ENCODE data around the gene DPF3. TPM values are rescaled to one million over a fixed set of nuclear protein-coding genes. Genes with fewer than 3 reads are reported as not detected.

DPF3 gene
- total RNA-seq, 2 donors from 2014 or later, result 11.0 TPM; not detected in 1

DNA sequence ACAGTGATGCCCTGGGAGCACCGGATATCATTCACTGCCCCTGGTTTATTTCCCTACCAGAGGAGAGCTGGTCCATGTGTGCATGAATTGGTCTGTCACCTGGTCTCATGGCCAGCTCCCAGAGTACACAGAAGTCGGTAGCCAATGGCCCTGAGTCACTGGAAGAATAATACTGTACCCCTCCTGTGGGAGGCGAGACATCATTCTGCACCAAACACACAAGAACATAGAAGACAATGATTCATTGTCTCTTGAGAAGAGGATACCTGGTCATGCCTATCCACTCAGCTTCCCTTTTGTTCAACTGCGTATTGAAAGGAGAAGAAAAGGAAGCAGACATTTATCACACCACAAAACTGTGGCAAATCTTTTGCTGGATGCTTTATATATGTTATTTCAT, 216.2 kb downstream of the DPF3 start:
- 63% methylated on average over 4 of the region's 4 CpGs for WGBS
- Histone ChIP-seq H3K4me1 (replicated peaks) (no peaks in the 10 kb centered on the region), H3K4me3 (no peak overlapping the region), H3K27me3 (replicated peaks; ENCODE audit: insufficient read depth) (no peaks in the 10 kb centered on the region), H3K9me3 (no peaks in the 10 kb centered on the region), H3K27ac (no peak overlapping the region), H3K36me3 (no peaks in the 10 kb centered on the region)
- DNase-seq (ENCODE audit: low spot score), result no peak
- intact Hi-C loops (cut with DNase I), result no loop called here
- TF ChIP-seq CTCF (IDR thresholded peaks at IDR 0.05) (no peak), POLR2A (IDR thresholded peaks at IDR 0.05) (no peak), POLR2AphosphoS5 (IDR thresholded peaks at IDR 0.05) (no peak)

DNA sequence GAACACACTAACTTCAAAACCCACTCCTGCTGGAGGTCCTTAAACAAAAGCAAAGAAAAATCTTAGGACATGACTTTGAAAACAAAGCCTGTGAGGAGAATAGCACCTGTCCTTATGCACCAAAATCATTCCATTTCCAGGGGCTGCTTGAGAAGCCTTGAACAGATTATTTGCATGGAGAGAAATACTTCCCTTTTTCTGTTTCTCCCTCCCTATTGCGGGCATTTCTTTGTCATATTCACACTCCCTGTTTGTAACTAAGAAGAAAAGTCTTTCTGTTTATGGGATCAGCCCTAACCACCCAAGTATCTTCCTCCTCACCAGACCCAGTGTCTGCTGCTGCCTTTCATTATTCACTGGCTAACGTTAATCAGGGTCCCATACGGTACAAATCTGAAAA, 218.8 kb downstream of the DPF3 start:
- Histone ChIP-seq H3K27me3 (replicated peaks; ENCODE audit: insufficient read depth) (no peaks in the 10 kb centered on the region), H3K4me1 (replicated peaks) (no peaks in the 10 kb centered on the region), H3K9me3 (no peaks in the 10 kb centered on the region), H3K27ac (no peak overlapping the region), H3K4me3 (no peak overlapping the region), H3K36me3 (no peaks in the 10 kb centered on the region)
- 61% methylated on average over 3 of the region's 3 CpGs for WGBS
- intact Hi-C loops (cut with DNase I), result no loop called here
- no peak for DNase-seq (ENCODE audit: low spot score)
- TF ChIP-seq POLR2AphosphoS5 (IDR thresholded peaks at IDR 0.05) (no peak), POLR2A (IDR thresholded peaks at IDR 0.05) (no peak), CTCF (IDR thresholded peaks at IDR 0.05) (no peak)

DNA sequence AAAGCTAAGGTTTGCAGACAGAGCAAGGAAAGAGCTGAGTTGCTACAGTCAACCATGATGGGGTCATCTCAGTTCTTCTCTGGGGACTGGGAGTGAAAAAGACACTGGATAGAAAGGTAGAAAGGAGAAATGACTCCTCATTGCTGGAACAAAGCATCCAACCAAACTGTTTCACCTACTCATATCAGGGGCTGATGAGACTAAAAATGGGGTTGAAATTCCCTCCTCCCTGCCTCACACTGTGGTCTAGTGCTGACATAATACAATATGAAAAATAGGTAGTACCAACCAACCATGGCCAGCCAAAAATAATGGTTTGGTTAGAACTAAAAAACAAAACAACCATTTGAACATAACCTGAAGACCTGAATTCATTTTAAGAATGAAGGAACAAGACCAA, 220.7 kb downstream of the DPF3 start:
- no peak for TF ChIP-seq POLR2AphosphoS5 (IDR thresholded peaks at IDR 0.05)
- TF ChIP-seq CTCF (IDR thresholded peaks at IDR 0.05), result no peak
- no peak for TF ChIP-seq POLR2A (IDR thresholded peaks at IDR 0.05)
- Histone ChIP-seq H3K27me3 (replicated peaks; ENCODE audit: insufficient read depth) (no peaks in the 10 kb centered on the region), H3K9me3 (no peaks in the 10 kb centered on the region), H3K27ac (no peak overlapping the region), H3K36me3 (no peaks in the 10 kb centered on the region), H3K4me3 (no peak overlapping the region), H3K4me1 (replicated peaks) (no peaks in the 10 kb centered on the region)
- intact Hi-C loops (cut with DNase I), result no loop called here
- no peak for DNase-seq (ENCODE audit: low spot score)

- Histone ChIP-seq H3K27me3 (replicated peaks; ENCODE audit: insufficient read depth) (no peaks in the 10 kb centered on the region), H3K36me3 (no peaks in the 10 kb centered on the region), H3K4me1 (replicated peaks) (no peaks in the 10 kb centered on the region), H3K9me3 (no peaks in the 10 kb centered on the region), H3K27ac (no peak overlapping the region), H3K4me3 (no peak overlapping the region)
- no peak for DNase-seq (ENCODE audit: low spot score)
- 17% methylated on average over 1 of the region's 1 CpG for WGBS
- TF ChIP-seq POLR2AphosphoS5 (IDR thresholded peaks at IDR 0.05), result no peak
- no peak for TF ChIP-seq CTCF (IDR thresholded peaks at IDR 0.05)
- TF ChIP-seq POLR2A (IDR thresholded peaks at IDR 0.05), result no peak
- intact Hi-C loops (cut with DNase I), result no loop called here
Observed at GRCh38 chr14:72666610-72667009, 227.3 kb downstream of the DPF3 start.

DNA sequence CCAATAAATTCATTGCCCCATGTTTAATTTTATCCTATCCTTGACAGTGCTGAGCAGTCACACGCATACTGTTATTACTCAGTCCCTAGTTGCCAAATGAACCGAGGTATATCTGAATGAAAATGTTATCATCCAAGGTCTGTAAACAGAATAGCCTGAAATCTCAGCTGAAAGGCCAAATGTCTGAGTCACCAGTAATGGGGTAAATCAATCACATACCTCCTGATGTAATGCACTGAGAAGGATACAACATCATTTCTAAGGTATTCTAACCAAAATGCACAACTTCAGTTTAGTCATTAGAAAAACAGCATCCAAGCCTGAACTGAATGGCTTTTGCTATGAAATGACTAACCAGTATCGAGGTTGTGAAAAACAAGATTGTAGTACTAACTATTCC, 228.6 kb downstream of the DPF3 start:
- Histone ChIP-seq H3K4me3 (no peak overlapping the region), H3K4me1 (replicated peaks) (no peaks in the 10 kb centered on the region), H3K27me3 (replicated peaks; ENCODE audit: insufficient read depth) (no peaks in the 10 kb centered on the region), H3K27ac (no peak overlapping the region), H3K9me3 (no peaks in the 10 kb centered on the region), H3K36me3 (no peaks in the 10 kb centered on the region)
- intact Hi-C loops (cut with DNase I), result no loop called here
- no peak for TF ChIP-seq CTCF (IDR thresholded peaks at IDR 0.05)
- no peak for TF ChIP-seq POLR2AphosphoS5 (IDR thresholded peaks at IDR 0.05)
- TF ChIP-seq POLR2A (IDR thresholded peaks at IDR 0.05), result no peak
- 63% methylated on average over 3 of the region's 3 CpGs for WGBS
- DNase-seq (ENCODE audit: low spot score), result no peak

All from prostate gland (tissue), 2 donors.